ENCODE data around the gene SYAP1. TPM values are rescaled to one million over a fixed set of nuclear protein-coding genes. Genes with fewer than 3 reads are reported as not detected.

Gene SYAP1
- total RNA-seq, 1 donor from 2014 or later = 16.0 TPM

- no peak for DNase-seq (ENCODE audit: extremely low spot score in 2 of 2)
- TF ChIP-seq POLR2AphosphoS5 (IDR thresholded peaks at IDR 0.05; ENCODE audit: insufficient read depth in 1 of 2, low read depth in 1 of 2) (no peak), CTCF (IDR thresholded peaks at IDR 0.05) (no peak), POLR2A (IDR thresholded peaks at IDR 0.05) (no peak)
- Histone ChIP-seq H3K4me3 (no peak overlapping the region), H3K27me3 (no peaks in the 10 kb centered on the region), H3K27ac (no peak overlapping the region), H3K9me3 (no peaks in the 10 kb centered on the region), H3K4me1 (no peaks in the 10 kb centered on the region), H3K36me3 (peaks cover 4 to 70% of the 10 kb centered on the region in 2 donors)
- intact Hi-C loops (cut with DNase I) = no loop called here
Observed at GRCh38 chrX:16745102-16745501, 25.7 kb downstream of the SYAP1 start.

GRCh38 chrX:16745659-16746058, 26.2 kb downstream of the SYAP1 start:
- intact Hi-C loops (cut with DNase I) = no loop called here
- TF ChIP-seq CTCF (IDR thresholded peaks at IDR 0.05) (no peak), POLR2A (IDR thresholded peaks at IDR 0.05) (no peak), POLR2AphosphoS5 (IDR thresholded peaks at IDR 0.05; ENCODE audit: insufficient read depth in 1 of 2, low read depth in 1 of 2) (no peak)
- Histone ChIP-seq H3K9me3 (no peaks in the 10 kb centered on the region), H3K27ac (no peak overlapping the region), H3K4me1 (no peaks in the 10 kb centered on the region), H3K4me3 (no peak overlapping the region), H3K36me3 (peaks cover 4 to 70% of the 10 kb centered on the region in 2 donors), H3K27me3 (no peaks in the 10 kb centered on the region)
- DNase-seq (ENCODE audit: extremely low spot score in 2 of 2) = no peak

GRCh38 chrX:16748425-16748824, 29.0 kb downstream of the SYAP1 start:
- TF ChIP-seq CTCF (IDR thresholded peaks at IDR 0.05) (no peak), POLR2AphosphoS5 (IDR thresholded peaks at IDR 0.05; ENCODE audit: insufficient read depth in 1 of 2, low read depth in 1 of 2) (no peak), POLR2A (IDR thresholded peaks at IDR 0.05) (no peak)

GRCh38 chrX:16750136-16750535, 30.7 kb downstream of the SYAP1 start:
- Histone ChIP-seq H3K36me3 (peaks cover 0 to 38% of the 10 kb centered on the region in 2 donors), H3K4me1 (no peaks in the 10 kb centered on the region), H3K27ac (no peak overlapping the region), H3K9me3 (no peaks in the 10 kb centered on the region), H3K4me3 (no peak overlapping the region), H3K27me3 (no peaks in the 10 kb centered on the region)
- no peak for TF ChIP-seq CTCF (IDR thresholded peaks at IDR 0.05)
- no peak for TF ChIP-seq POLR2A (IDR thresholded peaks at IDR 0.05)
- TF ChIP-seq POLR2AphosphoS5 (IDR thresholded peaks at IDR 0.05; ENCODE audit: insufficient read depth in 1 of 2, low read depth in 1 of 2) = no peak
- no peak for DNase-seq (ENCODE audit: extremely low spot score in 2 of 2)
- intact Hi-C loops (cut with DNase I) = no loop called here

More at GRCh38 chrX:16748425-16748824, 29.0 kb downstream of the SYAP1 start:
- H3K9me3 ChIP-seq = no peaks in the 10 kb centered on the region
- no peak overlapping the region for H3K27ac ChIP-seq
- no peaks in the 10 kb centered on the region for H3K4me1 ChIP-seq
- intact Hi-C loops (cut with DNase I) = no loop called here
- H3K27me3 ChIP-seq = no peaks in the 10 kb centered on the region
- H3K36me3 ChIP-seq = peaks cover 0 to 49% of the 10 kb centered on the region in 2 donors
- no peak for DNase-seq (ENCODE audit: extremely low spot score in 2 of 2)
- H3K4me3 ChIP-seq = no peak overlapping the region

GRCh38 chrX:16754019-16754418, 34.6 kb downstream of the SYAP1 start:
- intact Hi-C loops (cut with DNase I) = no loop called here
- Histone ChIP-seq H3K27ac (no peak overlapping the region), H3K4me1 (no peaks in the 10 kb centered on the region), H3K4me3 (no peak overlapping the region), H3K27me3 (no peaks in the 10 kb centered on the region), H3K9me3 (no peaks in the 10 kb centered on the region), H3K36me3 (peaks cover 0 to 41% of the 10 kb centered on the region in 2 donors)
- no peak for DNase-seq (ENCODE audit: extremely low spot score in 2 of 2)
- TF ChIP-seq POLR2A (IDR thresholded peaks at IDR 0.05) (no peak), POLR2AphosphoS5 (IDR thresholded peaks at IDR 0.05; ENCODE audit: insufficient read depth in 1 of 2, low read depth in 1 of 2) (no peak), CTCF (IDR thresholded peaks at IDR 0.05) (no peak)
